Measurements from ENCODE around the gene MEIOB.
"Not testable (repeated sequence)": the region's sequence is repeated elsewhere in the genome, so short reads cannot be mapped to it uniquely, and the experiment has no call there.

DNA sequence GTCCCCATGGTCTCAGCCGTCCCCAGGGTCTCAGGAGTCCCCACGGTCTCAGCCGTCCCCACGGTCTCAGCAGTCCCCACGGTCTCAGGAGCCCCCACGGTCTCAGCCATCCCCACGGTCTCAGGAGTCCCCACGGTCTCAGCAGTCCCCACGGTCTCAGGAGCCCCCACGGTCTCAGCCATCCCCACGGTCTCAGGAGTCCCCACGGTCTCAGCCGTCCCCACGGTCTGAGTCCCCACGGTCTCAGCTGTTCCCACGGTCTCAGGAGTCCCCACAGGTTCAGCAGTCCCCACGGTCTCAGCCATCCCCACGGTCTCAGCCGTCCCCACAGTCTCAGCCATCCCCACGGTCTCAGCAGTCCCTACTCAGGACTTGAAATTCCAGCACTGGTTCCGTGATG is 48.2 kb upstream of the MEIOB start:
- TF ChIP-seq, protein P1, sequence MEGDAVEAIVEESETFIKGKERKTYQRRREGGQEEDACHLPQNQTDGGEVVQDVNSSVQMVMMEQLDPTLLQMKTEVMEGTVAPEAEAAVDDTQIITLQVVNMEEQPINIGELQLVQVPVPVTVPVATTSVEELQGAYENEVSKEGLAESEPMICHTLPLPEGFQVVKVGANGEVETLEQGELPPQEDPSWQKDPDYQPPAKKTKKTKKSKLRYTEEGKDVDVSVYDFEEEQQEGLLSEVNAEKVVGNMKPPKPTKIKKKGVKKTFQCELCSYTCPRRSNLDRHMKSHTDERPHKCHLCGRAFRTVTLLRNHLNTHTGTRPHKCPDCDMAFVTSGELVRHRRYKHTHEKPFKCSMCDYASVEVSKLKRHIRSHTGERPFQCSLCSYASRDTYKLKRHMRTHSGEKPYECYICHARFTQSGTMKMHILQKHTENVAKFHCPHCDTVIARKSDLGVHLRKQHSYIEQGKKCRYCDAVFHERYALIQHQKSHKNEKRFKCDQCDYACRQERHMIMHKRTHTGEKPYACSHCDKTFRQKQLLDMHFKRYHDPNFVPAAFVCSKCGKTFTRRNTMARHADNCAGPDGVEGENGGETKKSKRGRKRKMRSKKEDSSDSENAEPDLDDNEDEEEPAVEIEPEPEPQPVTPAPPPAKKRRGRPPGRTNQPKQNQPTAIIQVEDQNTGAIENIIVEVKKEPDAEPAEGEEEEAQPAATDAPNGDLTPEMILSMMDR (IDR thresholded peaks at IDR 0.05), result not testable (repeated sequence)
- not testable (repeated sequence) for TF ChIP-seq KDM5A (IDR thresholded peaks at IDR 0.05); POLR2A (IDR thresholded peaks at IDR 0.05; ENCODE audit: low read length); RAD21 (conservative IDR thresholded peaks at IDR 0.05 in 1 of 2, IDR thresholded peaks at IDR 0.05 in 1 of 2); RFX5 (IDR thresholded peaks at IDR 0.05); CHD2 (IDR thresholded peaks at IDR 0.05; ENCODE audit: low read length, partially characterized antibody); MYC (IDR thresholded peaks at IDR 0.05; ENCODE audit: borderline replicate concordance, low read length); ESRRA (IDR thresholded peaks at IDR 0.05; ENCODE audit: borderline replicate concordance, low read length)
- TF ChIP-seq, protein P2, sequence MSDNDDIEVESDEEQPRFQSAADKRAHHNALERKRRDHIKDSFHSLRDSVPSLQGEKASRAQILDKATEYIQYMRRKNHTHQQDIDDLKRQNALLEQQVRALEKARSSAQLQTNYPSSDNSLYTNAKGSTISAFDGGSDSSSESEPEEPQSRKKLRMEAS (IDR thresholded peaks at IDR 0.05), result not testable (repeated sequence)
- TF ChIP-seq, protein P3, sequence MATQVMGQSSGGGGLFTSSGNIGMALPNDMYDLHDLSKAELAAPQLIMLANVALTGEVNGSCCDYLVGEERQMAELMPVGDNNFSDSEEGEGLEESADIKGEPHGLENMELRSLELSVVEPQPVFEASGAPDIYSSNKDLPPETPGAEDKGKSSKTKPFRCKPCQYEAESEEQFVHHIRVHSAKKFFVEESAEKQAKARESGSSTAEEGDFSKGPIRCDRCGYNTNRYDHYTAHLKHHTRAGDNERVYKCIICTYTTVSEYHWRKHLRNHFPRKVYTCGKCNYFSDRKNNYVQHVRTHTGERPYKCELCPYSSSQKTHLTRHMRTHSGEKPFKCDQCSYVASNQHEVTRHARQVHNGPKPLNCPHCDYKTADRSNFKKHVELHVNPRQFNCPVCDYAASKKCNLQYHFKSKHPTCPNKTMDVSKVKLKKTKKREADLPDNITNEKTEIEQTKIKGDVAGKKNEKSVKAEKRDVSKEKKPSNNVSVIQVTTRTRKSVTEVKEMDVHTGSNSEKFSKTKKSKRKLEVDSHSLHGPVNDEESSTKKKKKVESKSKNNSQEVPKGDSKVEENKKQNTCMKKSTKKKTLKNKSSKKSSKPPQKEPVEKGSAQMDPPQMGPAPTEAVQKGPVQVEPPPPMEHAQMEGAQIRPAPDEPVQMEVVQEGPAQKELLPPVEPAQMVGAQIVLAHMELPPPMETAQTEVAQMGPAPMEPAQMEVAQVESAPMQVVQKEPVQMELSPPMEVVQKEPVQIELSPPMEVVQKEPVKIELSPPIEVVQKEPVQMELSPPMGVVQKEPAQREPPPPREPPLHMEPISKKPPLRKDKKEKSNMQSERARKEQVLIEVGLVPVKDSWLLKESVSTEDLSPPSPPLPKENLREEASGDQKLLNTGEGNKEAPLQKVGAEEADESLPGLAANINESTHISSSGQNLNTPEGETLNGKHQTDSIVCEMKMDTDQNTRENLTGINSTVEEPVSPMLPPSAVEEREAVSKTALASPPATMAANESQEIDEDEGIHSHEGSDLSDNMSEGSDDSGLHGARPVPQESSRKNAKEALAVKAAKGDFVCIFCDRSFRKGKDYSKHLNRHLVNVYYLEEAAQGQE (IDR thresholded peaks at IDR 0.05), result not testable (repeated sequence)
- TF ChIP-seq, protein P4, sequence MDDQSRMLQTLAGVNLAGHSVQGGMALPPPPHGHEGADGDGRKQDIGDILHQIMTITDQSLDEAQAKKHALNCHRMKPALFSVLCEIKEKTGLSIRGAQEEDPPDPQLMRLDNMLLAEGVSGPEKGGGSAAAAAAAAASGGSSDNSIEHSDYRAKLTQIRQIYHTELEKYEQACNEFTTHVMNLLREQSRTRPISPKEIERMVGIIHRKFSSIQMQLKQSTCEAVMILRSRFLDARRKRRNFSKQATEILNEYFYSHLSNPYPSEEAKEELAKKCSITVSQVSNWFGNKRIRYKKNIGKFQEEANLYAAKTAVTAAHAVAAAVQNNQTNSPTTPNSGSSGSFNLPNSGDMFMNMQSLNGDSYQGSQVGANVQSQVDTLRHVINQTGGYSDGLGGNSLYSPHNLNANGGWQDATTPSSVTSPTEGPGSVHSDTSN (IDR thresholded peaks at IDR 0.05), result not testable (repeated sequence)
